GM19238 (cell line): ENCODE data around the gene CDK11B.
"Not testable (repeated sequence)": the region's sequence is repeated elsewhere in the genome, so short reads cannot be mapped to it uniquely, and the experiment has no call there.

Experiments
- DNase-seq: peaks from one replicate; pipeline ENCODE4 v3.0.0; 2011; ENCODE audit warnings: low spot score; ENCODE audit not compliant: insufficient read length

Gene CDK11B

DNA sequence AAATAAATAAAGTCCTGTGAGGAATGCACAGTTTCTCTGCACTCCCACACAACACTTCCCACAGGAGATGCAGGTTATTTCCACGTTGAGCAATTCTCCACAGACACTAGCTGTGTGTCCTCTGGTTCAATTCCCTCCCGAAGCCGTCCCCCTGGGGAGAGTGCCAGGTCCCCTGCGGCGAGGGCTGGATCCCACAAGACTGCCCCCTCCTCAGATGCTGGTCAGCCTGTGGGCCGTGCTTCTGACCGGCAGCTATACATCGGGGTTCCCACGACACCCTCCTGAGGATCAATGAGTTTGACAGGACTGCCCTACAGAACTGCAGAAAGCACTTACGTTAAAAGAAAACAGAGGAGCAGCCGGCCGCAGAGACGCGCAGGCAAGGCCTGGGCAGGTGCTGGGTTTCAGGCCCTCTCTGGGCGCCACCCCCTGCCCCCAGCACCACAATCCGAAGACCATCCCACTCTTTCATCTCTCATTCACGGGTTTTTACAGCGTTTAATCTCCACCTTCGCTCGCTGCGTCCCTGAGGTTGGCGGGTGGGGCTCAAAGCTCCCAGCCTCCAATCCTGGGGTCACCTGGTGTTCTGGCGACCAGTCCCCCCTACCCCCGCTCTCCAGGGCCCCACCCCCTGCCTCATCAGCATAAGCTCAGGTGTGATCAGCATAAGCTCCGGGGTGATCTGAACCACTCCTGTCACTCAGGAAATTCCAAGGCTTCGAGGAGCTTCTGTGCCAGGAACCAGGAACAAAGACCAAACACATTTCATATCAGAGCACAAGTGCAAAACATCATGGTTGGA, 24.5 kb upstream of the CDK11B start:
- no peak for DNase-seq

DNA sequence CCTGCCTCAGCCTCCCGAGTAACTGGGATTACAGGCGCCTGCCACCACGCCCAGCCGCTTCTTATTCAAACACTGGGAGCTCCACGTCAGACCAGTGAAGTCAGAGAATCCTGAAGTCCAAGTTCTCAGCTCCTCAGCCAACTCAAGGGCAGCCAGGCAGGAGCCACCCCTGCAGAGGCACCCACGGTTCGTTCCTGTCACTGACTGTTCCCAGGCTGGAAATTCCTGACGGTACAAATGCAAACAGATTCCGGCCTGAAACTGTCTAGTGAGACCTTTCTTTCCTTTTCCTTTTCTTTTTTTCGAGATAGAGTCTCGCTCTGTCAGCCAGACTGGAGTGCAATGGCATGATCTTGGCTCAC, 22.1 kb upstream of the CDK11B start:
- no peak for DNase-seq

GRCh38 chr1:1680031-1680911, 21.5 kb upstream of the CDK11B start:
- DNase-seq, result no peak

GRCh38 chr1:1678581-1679380, 20.0 kb upstream of the CDK11B start:
- DNase-seq, result no peak

DNA sequence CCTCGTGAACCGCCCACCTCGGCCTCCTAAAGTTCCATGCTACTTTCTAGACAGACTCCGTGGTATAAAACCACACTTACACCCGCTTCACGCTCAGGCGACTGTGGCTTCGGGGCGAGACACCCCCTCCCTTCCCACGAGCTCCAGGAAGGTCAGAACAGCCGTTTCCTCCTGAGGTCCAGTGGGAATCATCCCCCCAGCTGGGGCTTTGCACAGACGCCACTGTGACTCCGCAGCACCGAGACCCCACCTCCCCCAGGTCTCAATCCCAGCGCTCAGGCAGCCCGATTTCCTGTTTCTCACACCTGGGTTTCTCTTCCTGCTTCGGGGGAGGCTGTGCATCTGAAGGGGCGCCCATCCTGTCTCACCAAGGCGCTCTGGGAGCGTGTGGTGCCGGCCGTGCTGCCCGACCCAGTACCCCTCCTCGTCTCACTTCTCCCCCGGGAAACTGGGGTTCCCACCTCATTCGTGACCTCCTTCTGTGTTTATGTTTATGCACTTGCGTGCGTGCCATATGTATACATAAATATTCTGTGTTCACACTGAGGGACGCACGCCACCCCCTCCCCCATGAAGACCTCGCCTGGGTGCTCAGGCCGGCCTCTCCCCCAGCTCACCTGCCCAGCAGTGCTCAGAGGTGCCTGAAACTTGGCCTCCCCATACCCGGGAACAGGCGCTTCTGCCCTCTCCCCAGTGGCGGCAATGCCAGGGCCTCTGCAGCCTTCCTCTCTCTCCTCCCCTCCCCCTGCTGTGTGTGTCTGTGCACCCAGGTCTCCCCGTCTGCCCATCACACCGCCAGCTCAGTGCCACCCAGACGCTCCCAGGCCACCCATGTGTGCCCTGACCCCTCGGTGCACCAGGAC, 19.1 kb upstream of the CDK11B start:
- peak; percentile 89 for DNase-seq

- DNase-seq, result not testable (repeated sequence)
These were observed 17.3 kb upstream of the CDK11B start for GRCh38 chr1:1676087-1676486.

- not testable (repeated sequence) for DNase-seq
These were observed 16.4 kb upstream of the CDK11B start for GRCh38 chr1:1675218-1675617.

- not testable (repeated sequence) for DNase-seq
These were observed 16.0 kb upstream of the CDK11B start for GRCh38 chr1:1674806-1675205.

GRCh38 chr1:1672181-1672965, 13.6 kb upstream of the CDK11B start:
- no peak for DNase-seq

DNA sequence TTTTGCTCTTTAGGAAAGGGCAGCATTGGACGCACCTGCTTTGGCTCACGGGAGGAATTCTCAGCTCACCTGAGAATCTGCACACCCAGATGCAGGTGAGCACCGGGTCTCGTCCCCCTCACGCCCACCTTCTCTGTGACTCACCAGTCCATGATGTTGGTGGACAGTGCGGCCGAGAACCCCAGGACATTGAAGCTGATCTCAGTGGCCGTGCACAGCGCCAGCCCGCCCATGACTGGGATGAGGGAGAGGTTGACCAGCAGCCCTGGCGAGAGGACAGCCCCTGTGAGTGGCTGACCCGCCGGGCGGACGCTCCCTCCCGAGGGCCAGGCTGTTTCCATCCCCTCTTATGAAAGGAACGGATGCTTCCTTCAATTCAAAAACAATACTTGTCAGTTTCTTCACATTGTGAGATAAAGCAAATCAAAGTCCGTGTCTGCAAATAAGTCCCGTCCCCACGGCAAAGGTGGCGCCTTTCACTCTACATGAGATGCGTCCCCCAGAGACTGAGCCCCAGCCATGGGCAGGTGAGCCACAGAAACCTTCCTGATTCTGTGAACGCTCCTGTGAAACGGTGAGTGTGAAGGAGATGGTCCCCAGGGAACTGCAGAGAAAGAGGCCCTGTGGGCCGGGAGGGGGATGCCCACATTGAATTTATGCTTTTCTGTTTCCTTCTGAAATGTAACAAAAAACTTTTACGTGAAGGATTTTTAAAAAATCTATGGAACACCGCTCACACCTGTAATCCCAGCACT, 12.7 kb upstream of the CDK11B start:
- DNase-seq, result no peak

DNA sequence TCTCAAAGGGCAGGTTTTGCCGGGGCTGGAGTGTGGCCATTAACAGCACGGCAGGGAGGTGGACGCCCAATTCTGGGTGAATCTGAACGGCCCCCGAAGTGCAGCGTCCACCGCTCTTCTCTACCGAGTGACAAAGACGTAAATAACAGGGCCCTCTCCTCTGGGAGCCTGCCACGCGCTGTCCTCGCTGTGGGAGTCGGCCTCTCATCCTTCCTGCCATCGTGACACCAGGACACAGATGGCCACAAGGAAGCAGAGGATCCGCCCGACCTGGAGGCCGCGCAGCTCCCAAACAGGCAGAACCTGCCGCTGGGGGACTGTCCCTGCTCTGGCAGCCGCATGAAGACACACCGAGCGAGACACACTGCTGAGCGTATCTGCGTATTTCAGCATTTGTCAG, 12.1 kb upstream of the CDK11B start:
- DNase-seq, result no peak

- DNase-seq, result no peak
These were observed 10.9 kb upstream of the CDK11B start for GRCh38 chr1:1669468-1670440.

GRCh38 chr1:1666526-1666925, 7.7 kb upstream of the CDK11B start:
- DNase-seq, result no peak

GRCh38 chr1:1665815-1666251, 7.0 kb upstream of the CDK11B start:
- DNase-seq, result no peak

DNA sequence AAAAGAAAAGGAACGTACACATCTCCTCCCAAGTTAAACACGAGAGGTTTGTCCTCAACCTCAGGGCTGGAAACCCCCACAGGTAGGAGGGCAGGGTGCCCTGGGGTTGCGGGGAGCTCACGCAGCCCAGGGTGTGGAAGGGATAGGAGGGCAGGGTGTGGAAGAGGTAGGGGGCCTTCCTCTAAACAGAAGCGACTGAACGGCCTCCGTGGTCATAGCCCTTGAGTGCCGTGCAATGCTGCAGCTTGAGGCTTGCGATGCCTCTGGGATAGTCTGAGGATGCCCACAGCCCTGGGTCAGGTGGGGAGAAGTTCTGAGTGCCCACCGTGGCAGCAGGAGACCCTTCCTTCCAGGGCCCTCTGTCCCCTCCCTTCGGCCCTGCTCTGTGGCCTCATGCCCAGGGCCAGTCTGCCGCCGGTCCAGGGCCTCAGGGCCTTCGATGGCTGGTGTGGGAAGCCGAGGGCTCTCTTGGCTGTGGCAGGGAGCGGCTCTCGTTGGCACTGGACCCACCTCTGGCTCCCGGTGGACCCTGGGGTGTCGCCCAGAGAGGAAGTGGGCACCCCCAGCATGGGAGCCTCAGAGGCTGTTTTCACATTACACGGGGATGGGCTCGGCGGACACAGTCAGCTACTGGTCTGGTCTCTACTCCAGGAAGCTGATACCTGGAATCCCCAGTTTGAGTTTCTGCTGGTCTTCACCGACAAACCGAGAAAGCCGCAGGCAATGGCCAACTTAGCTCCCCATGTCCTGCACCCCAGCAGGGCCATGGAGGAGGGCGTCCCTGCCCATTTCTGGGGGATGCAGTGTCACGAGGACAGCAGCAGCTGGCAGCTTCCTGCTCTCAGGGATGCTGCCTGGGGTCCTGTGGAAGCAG, 6.4 kb upstream of the CDK11B start:
- DNase-seq, result no peak

- not testable (repeated sequence) for DNase-seq
These were observed 5.5 kb upstream of the CDK11B start for GRCh38 chr1:1664318-1664717.
